GM23248 (cell line): ENCODE data around the gene DCAKD. TPM values are rescaled to one million over a fixed set of nuclear protein-coding genes. Genes with fewer than 3 reads are reported as not detected.

Source experiments
- DNase-seq: peaks from one replicate; pipeline ENCODE4 v3.0.0-alpha.2; 2015
- H2AFZ ChIP-seq: fragments of 200-600 bp; sonication (generic); 2 replicates; pipeline ENCODE4 v1.6.1; 2016; ENCODE audit warnings: antibody characterized with exemption
- H3F3A ChIP-seq: fragments of 200-600 bp; sonication (generic); 2 replicates; pipeline ENCODE4 v1.6.1; 2016; ENCODE audit warnings: mild to moderate bottlenecking, antibody characterized with exemption, mixed run types; ENCODE audit not compliant: insufficient read depth
- H3K27ac ChIP-seq: fragments of 200-600 bp; sonication (generic); 2 replicates; pipeline ENCODE4 v1.5.1; 2016; ENCODE audit warnings: mild to moderate bottlenecking
- H3K27me3 ChIP-seq: fragments of 200-600 bp; sonication (generic); replicated peaks from 2 replicates; pipeline ENCODE4 v1.6.1; 2016; ENCODE audit warnings: mild to moderate bottlenecking; ENCODE audit not compliant: insufficient read depth
- H3K36me3 ChIP-seq: fragments of 200-600 bp; sonication (generic); 2 replicates; pipeline ENCODE4 v1.6.1; 2016; ENCODE audit warnings: low read depth, mild to moderate bottlenecking
- H3K4me1 ChIP-seq: fragments of 200-600 bp; sonication (generic); 2 replicates; pipeline ENCODE4 v1.6.1; 2016; ENCODE audit warnings: mild to moderate bottlenecking; ENCODE audit not compliant: insufficient read depth
- H3K4me2 ChIP-seq: fragments of 200-600 bp; sonication (generic); one replicate; pipeline ENCODE4 v1.6.1; 2016; ENCODE audit warnings: mild to moderate bottlenecking; ENCODE audit not compliant: unreplicated experiment
- H3K4me3 ChIP-seq: fragments of 200-600 bp; sonication (generic); 2 replicates; pipeline ENCODE4 v1.5.1; 2016; ENCODE audit warnings: mild to moderate bottlenecking
- H3K79me2 ChIP-seq: fragments of 200-600 bp; sonication (generic); 2 replicates; pipeline ENCODE4 v1.6.1; 2016; ENCODE audit warnings: mild to moderate bottlenecking; ENCODE audit not compliant: insufficient read depth
- H3K9ac ChIP-seq: fragments of 200-600 bp; sonication (generic); 2 replicates; pipeline ENCODE4 v1.6.1; 2016; ENCODE audit warnings: mild to moderate bottlenecking
- H3K9me2 ChIP-seq: fragments of 200-600 bp; sonication (generic); 2 replicates; pipeline ENCODE4 v1.6.1; 2016; ENCODE audit warnings: mixed run types, mild to moderate bottlenecking, moderate library complexity; ENCODE audit not compliant: insufficient read depth
- H3K9me3 ChIP-seq: fragments of 200-600 bp; sonication (generic); one replicate; pipeline ENCODE4 v1.6.1; 2017; ENCODE audit warnings: low read depth
- H4K20me1 ChIP-seq: fragments of 200-600 bp; sonication (generic); 2 replicates; pipeline ENCODE4 v1.6.0; 2016; ENCODE audit not compliant: insufficient read depth
- EZH2 ChIP-seq: fragments of 200-600 bp; sonication (generic); IDR thresholded peaks from 2 replicates; pipeline ENCODE4 v1.6.1; 2018; ENCODE audit warnings: antibody characterized with exemption, mild to moderate bottlenecking; ENCODE audit not compliant: insufficient read depth, poor library complexity, severe bottlenecking
- EZH2phosphoT487 ChIP-seq: fragments of 200-600 bp; sonication (generic); IDR thresholded peaks from 2 replicates; pipeline ENCODE4 v1.6.1; 2018; ENCODE audit warnings: antibody characterized with exemption, moderate library complexity, mild to moderate bottlenecking, low read depth; ENCODE audit not compliant: insufficient read depth
- WGBS, 2 experiments: methylation state at CpG; one replicate each; pipeline ENCODE4 v1.1.6; 2015 to 2017; ENCODE audit warnings: low lambda C conversion rate in 2 of 2, low coverage in 1 of 2; ENCODE audit errors: missing lambda C conversion rate in 2 of 2; 5-methylcytosine and 5-hydroxymethylcytosine counted together
- in situ Hi-C: fragments of 300-500 bp; cut with MboI; formaldehyde crosslinking; loops from 2 replicates; pipeline ENCODE4 v1.15.0; 2020
- polyA plus RNA-seq: library from polyadenylated mRNA; unstranded; fragments of >200 nt; fragmentation: Nextera tagmentation; extraction: Ambion mirVana; gene quantifications from 2 replicates; pipeline ENCODE4 v1.2.1, GENCODE V29; 2016
- total RNA-seq: library from RNA; depleted of rRNA; stranded (reverse); fragments of >200 nt; shearing (Covaris generic); gene quantifications from 2 replicates; pipeline ENCODE4 v1.2.3, GENCODE V29; 2014

The DCAKD gene
- total and polyA plus RNA-seq, 2 experiments from 2014 or later: 24.8 to 45.8 TPM

DNA sequence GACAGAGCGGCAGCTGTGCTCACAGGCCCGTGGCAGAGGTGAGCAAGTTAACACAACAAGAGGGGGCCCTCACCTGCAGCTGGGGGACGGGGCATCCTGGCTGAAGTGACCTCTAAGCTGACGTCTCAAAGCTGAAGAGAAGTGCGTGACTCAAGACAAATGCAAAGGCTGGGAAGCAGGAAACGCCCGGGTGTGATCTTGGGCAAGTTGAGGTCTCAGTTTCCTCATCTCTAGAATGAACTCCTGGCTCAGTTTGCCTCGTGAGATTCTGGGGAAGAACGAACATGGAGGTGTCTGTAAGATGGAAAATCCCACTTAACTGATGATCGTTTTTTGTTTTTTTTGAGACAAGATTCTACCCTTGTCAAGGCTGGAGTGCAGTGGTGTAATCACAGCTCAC is 43.2 kb downstream of the DCAKD start:
- no peak for DNase-seq
- Histone ChIP-seq H3K9me3 (no peaks in the 10 kb centered on the region), H3K4me1 (no peaks in the 10 kb centered on the region), H3K36me3 (no peaks in the 10 kb centered on the region), H4K20me1 (no peaks in the 10 kb centered on the region), H3K4me2 (no peak overlapping the region), H2AFZ (no peak overlapping the region), H3K4me3 (no peak overlapping the region), H3K27ac (no peak overlapping the region), H3K79me2 (no peaks in the 10 kb centered on the region), H3F3A (no peaks in the 10 kb centered on the region), H3K9me2 (no peaks in the 10 kb centered on the region), H3K27me3 (peaks cover 4% of the 10 kb centered on the region; the same call in 1 of the 2 replicates), H3K9ac (no peak overlapping the region)
- in situ Hi-C loops: no loop called here
- WGBS, 2 experiments: 72 to 80% methylated on average over 10 of the region's 10 CpGs
- no peak for TF ChIP-seq EZH2
- no peak for TF ChIP-seq EZH2phosphoT487

DNA sequence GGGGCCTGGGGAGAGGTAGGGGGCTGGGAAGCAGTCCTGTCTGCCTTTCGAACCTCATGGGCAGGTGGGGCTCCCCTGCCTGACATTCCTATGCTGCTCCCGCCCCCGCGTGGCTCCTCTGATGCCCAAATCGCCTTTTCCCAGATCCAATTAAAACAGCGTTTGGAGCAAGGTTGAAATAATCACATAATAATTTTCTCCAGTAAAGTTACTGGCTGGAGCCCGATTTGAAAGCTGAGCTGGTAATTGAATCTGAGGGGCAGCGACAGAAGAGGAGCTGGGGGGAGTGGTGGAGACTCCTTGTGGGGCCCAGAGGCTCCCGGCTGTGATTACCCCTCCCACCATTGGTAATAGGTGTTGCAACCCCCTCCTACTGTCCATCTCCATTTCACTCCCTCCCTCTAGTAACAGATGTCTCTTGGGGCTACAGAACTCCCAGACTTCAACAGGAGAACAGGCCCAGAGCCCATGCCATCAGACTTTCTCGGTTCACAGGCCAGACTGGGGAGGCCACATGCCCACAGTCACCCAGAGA is 44.4 kb downstream of the DCAKD start:
- Histone ChIP-seq H3K4me3 (no peak overlapping the region), H3K9me2 (no peaks in the 10 kb centered on the region), H3K27me3 (peaks cover 4% of the 10 kb centered on the region; the same call in 1 of the 2 replicates), H3K36me3 (no peaks in the 10 kb centered on the region), H3K9ac (no peak overlapping the region), H3K27ac (no peak overlapping the region), H3F3A (no peaks in the 10 kb centered on the region), H3K4me2 (no peak overlapping the region), H2AFZ (no peak overlapping the region), H3K4me1 (no peaks in the 10 kb centered on the region), H4K20me1 (no peaks in the 10 kb centered on the region), H3K79me2 (no peaks in the 10 kb centered on the region), H3K9me3 (no peaks in the 10 kb centered on the region)
- no peak for DNase-seq
- TF ChIP-seq EZH2 (no peak), EZH2phosphoT487 (no peak)
- in situ Hi-C loops: no loop called here
- 12 to 16% methylated on average over 10 of the region's 10 CpGs for WGBS, 2 experiments

DNA sequence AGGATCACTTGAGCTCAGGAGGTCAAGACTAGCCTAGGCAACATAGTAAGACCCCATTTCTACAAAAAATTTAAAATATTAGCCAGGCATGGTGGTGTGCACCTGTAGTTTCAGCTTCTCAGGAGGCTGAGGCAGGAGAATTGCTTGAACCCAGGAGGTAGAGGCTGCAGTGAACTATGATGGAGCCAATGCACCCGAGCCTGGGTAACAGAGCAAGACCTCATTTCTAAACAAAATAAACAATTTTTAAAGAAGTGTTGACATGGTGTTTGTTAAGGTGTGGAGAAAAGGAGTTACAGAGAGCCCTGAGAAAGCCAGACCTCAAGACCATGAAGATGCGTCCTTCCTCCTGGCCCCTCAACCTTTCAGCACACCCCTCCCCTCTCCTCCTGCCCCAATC is 45.7 kb downstream of the DCAKD start:
- TF ChIP-seq EZH2phosphoT487: no peak
- no peak for TF ChIP-seq EZH2
- no peaks in the 10 kb centered on the region for H3K4me1 ChIP-seq
- no peaks in the 10 kb centered on the region for H3F3A ChIP-seq
- H3K4me3 ChIP-seq: no peak overlapping the region
- no peaks in the 10 kb centered on the region for H3K9me3 ChIP-seq
- H3K27ac ChIP-seq: no peak overlapping the region
- no peaks in the 10 kb centered on the region for H4K20me1 ChIP-seq
- 63 to 73% methylated on average over 2 of the region's 2 CpGs for WGBS, 2 experiments
- in situ Hi-C loops: no loop called here
- no peak overlapping the region for H3K9ac ChIP-seq
- H3K27me3 ChIP-seq: peaks cover 4% of the 10 kb centered on the region; the same call in 1 of the 2 replicates
- H3K4me2 ChIP-seq: no peak overlapping the region
- H3K9me2 ChIP-seq: no peaks in the 10 kb centered on the region
- no peaks in the 10 kb centered on the region for H3K36me3 ChIP-seq
- H3K79me2 ChIP-seq: no peaks in the 10 kb centered on the region
- H2AFZ ChIP-seq: no peak overlapping the region
- DNase-seq: no peak

DNA sequence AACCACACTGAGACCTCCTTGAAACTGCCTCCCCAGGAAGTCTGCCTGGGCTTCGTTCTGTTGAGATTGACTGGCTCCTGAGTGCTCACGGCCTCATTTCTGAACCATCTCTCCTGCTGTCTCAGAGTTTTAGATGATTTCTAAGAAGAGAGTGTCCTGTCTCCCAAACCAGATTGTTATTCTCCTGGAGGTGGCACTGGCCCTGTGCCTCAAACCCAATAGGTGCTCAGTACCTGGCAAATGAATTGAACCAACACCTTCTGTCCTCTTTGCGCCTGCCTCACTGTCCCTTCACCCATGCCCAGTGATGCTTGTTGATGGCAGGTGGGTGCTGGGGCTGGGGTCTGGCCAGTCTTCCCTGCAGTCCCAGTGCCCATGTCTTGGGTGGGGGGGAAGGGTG is 47.0 kb downstream of the DCAKD start:
- no peak for DNase-seq
- Histone ChIP-seq H3K4me2 (no peak overlapping the region), H3K4me1 (no peaks in the 10 kb centered on the region), H3F3A (no peaks in the 10 kb centered on the region), H3K9ac (no peak overlapping the region), H3K27me3 (peaks cover 4% of the 10 kb centered on the region; the same call in 1 of the 2 replicates), H3K27ac (no peak overlapping the region), H4K20me1 (no peaks in the 10 kb centered on the region), H3K79me2 (no peaks in the 10 kb centered on the region), H2AFZ (no peak overlapping the region), H3K9me3 (no peaks in the 10 kb centered on the region), H3K36me3 (no peaks in the 10 kb centered on the region), H3K9me2 (no peaks in the 10 kb centered on the region), H3K4me3 (no peak overlapping the region)
- WGBS, 2 experiments: 90 to 93% methylated on average over 3 of the region's 3 CpGs
- TF ChIP-seq EZH2: no peak
- TF ChIP-seq EZH2phosphoT487: no peak
- in situ Hi-C loops: no loop called here
